Muscle of leg (tissue), 16 donors: ENCODE results near the gene SLC16A8. TPM values are rescaled to one million over a fixed set of nuclear protein-coding genes. Genes with fewer than 3 reads are reported as not detected.

Source experiments
- DNase-seq: peaks from one replicate; pipeline ENCODE4 v3.0.0; 2013
- H3K27ac ChIP-seq: one replicate; pipeline ENCODE4 v1.5.1; 2013; ENCODE audit warnings: mild to moderate bottlenecking, low read length, control low read depth
- H3K27me3 ChIP-seq: one replicate; pipeline ENCODE4 v1.6.1; 2013; ENCODE audit warnings: low read length; ENCODE audit not compliant: control insufficient read depth, insufficient read depth
- H3K36me3 ChIP-seq: one replicate; pipeline ENCODE4 v1.6.1; 2013; ENCODE audit warnings: low read length; ENCODE audit not compliant: control insufficient read depth, insufficient read depth
- H3K4me1 ChIP-seq: one replicate; pipeline ENCODE4 v1.6.1; 2013; ENCODE audit warnings: low read length; ENCODE audit not compliant: control insufficient read depth, insufficient read depth
- H3K4me3 ChIP-seq: one replicate; pipeline ENCODE4 v1.5.1; 2013; ENCODE audit warnings: low read length, control low read depth
- H3K9me3 ChIP-seq: replicated peaks from 2 replicates; pipeline ENCODE4 v1.6.1; 2013; ENCODE audit warnings: low read depth, low read length; ENCODE audit not compliant: control insufficient read depth
- WGBS: methylation state at CpG from one replicate; pipeline ENCODE4 v1.1.5; 2013; ENCODE audit warnings: missing lambda C conversion rate; ENCODE audit not compliant: insufficient coverage; 5-methylcytosine and 5-hydroxymethylcytosine counted together
- long read RNA-seq, 11 donors: transcript quantifications; one replicate each; lab custom pipeline, GENCODE V29; 2026
- polyA plus RNA-seq, 8 donors: library from polyadenylated mRNA; unstranded; fragments of 120-200 nt; gene quantifications; one replicate each; pipeline versions ENCODE4 v1.2.1 to v1.2.3, GENCODE V29; 2013; ENCODE audit warnings: inconsistent platforms in 1 of 8, low replicate concordance in 1 of 8; ENCODE audit not compliant: insufficient read length in 8 of 8, insufficient read depth in 1 of 8
- total RNA-seq: library from RNA; stranded (reverse); fragments of 120-200 nt; gene quantifications from one replicate; pipeline ENCODE4 v1.2.4, GENCODE V29; 2013

Gene SLC16A8
- total RNA-seq = 2.4 TPM
- polyA plus RNA-seq = 1 to 10 TPM; 1.0 to 3.4 (median 2.2) TPM
- long read RNA-seq, donor 1 = 0 reads
- long read RNA-seq, donor 2 = 0 reads
- long read RNA-seq, donor 3 = 0 reads
- long read RNA-seq, donor 4 = 0 reads
- long read RNA-seq, donor 5 = 0 reads
- long read RNA-seq, donor 6 = 0 reads
- long read RNA-seq, donor 7 = 0 reads
- long read RNA-seq, donor 8 = 0 reads
- long read RNA-seq, donor 9 = 0 reads
- long read RNA-seq, donor 10 = 0 reads
- long read RNA-seq, donor 11 = 0 reads

GRCh38 chr22:38083931-38084631 is at the start of gene SLC16A8:
TSS of gene SLC16A8 (minus strand) at chr22:38084184. CDS start at chr22:38082873, 1,311 bp downstream.
- H3K27ac ChIP-seq = no peak within 1 kb of the TSS
- H3K36me3 ChIP-seq = peaks cover 11% of the 10 kb centered on the region
- H3K4me1 ChIP-seq = peaks cover 18% of the 10 kb centered on the region
- DNase-seq = no peak
- no peaks in the 10 kb centered on the region for H3K9me3 ChIP-seq
- 70% methylated on average over 4 of the region's 16 CpGs for WGBS
- H3K4me3 ChIP-seq = no peak within 1 kb of the TSS
- H3K27me3 ChIP-seq = peaks cover 51% of the 10 kb centered on the region

GRCh38 chr22:38133331-38133730 is 49.3 kb upstream of the SLC16A8 start:
- peaks cover 33% of the 10 kb centered on the region for H3K36me3 ChIP-seq
- H3K27ac ChIP-seq = no peak overlapping the region
- H3K27me3 ChIP-seq = no peaks in the 10 kb centered on the region
- no peak overlapping the region for H3K4me3 ChIP-seq
- no CpG with 5 or more reads among the region's 4 CpGs for WGBS
- H3K9me3 ChIP-seq = no peaks in the 10 kb centered on the region
- no peaks in the 10 kb centered on the region for H3K4me1 ChIP-seq
- DNase-seq = no peak

GRCh38 chr22:38132794-38133193 is 48.8 kb upstream of the SLC16A8 start:
- no peaks in the 10 kb centered on the region for H3K4me1 ChIP-seq
- no peaks in the 10 kb centered on the region for H3K27me3 ChIP-seq
- DNase-seq = no peak
- no peak overlapping the region for H3K4me3 ChIP-seq
- WGBS = 90% methylated on average over 27 of the region's 28 CpGs
- no peak overlapping the region for H3K27ac ChIP-seq
- H3K9me3 ChIP-seq = no peaks in the 10 kb centered on the region
- peaks cover 29% of the 10 kb centered on the region for H3K36me3 ChIP-seq

- WGBS = 92% methylated on average over 2 of the region's 7 CpGs
- no peak overlapping the region for H3K27ac ChIP-seq
- DNase-seq = no peak
- no peak overlapping the region for H3K4me3 ChIP-seq
- peaks cover 29% of the 10 kb centered on the region for H3K36me3 ChIP-seq
- H3K4me1 ChIP-seq = no peaks in the 10 kb centered on the region
- no peaks in the 10 kb centered on the region for H3K9me3 ChIP-seq
- no peaks in the 10 kb centered on the region for H3K27me3 ChIP-seq
Measured at GRCh38 chr22:38132136-38132535, 48.2 kb upstream of the SLC16A8 start.

- DNase-seq = no peak
Measured at GRCh38 chr22:38131399-38131798, 47.4 kb upstream of the SLC16A8 start.

GRCh38 chr22:38129856-38130255 is 45.9 kb upstream of the SLC16A8 start:
- H3K36me3 ChIP-seq = peaks cover 27% of the 10 kb centered on the region
- peaks cover 3% of the 10 kb centered on the region for H3K4me1 ChIP-seq
- no peak overlapping the region for H3K27ac ChIP-seq
- no peaks in the 10 kb centered on the region for H3K27me3 ChIP-seq
- 78% methylated on average over 6 of the region's 9 CpGs for WGBS
- no peak for DNase-seq
- no peak overlapping the region for H3K4me3 ChIP-seq
- no peaks in the 10 kb centered on the region for H3K9me3 ChIP-seq

More at GRCh38 chr22:38131399-38131798, 47.4 kb upstream of the SLC16A8 start:
- H3K36me3 ChIP-seq = peaks cover 31% of the 10 kb centered on the region
- H3K27me3 ChIP-seq = no peaks in the 10 kb centered on the region
- H3K27ac ChIP-seq = no peak overlapping the region
- no peak overlapping the region for H3K4me3 ChIP-seq
- no peaks in the 10 kb centered on the region for H3K9me3 ChIP-seq
- H3K4me1 ChIP-seq = no peaks in the 10 kb centered on the region
- 54% methylated on average over 2 of the region's 2 CpGs for WGBS

GRCh38 chr22:38129021-38129420 is 45.0 kb upstream of the SLC16A8 start:
- Histone ChIP-seq H3K27me3 (no peaks in the 10 kb centered on the region), H3K4me1 (peaks cover 3% of the 10 kb centered on the region), H3K9me3 (no peaks in the 10 kb centered on the region), H3K4me3 (no peak overlapping the region), H3K27ac (no peak overlapping the region), H3K36me3 (peaks cover 24% of the 10 kb centered on the region)
- DNase-seq = no peak
- 86% methylated on average over 7 of the region's 10 CpGs for WGBS

GRCh38 chr22:38127869-38128268 is 43.9 kb upstream of the SLC16A8 start:
- DNase-seq = no peak
- Histone ChIP-seq H3K36me3 (peaks cover 21% of the 10 kb centered on the region), H3K4me3 (no peak overlapping the region), H3K27ac (no peak overlapping the region), H3K27me3 (no peaks in the 10 kb centered on the region), H3K4me1 (peaks cover 3% of the 10 kb centered on the region), H3K9me3 (no peaks in the 10 kb centered on the region)
- WGBS = 78% methylated on average over 9 of the region's 9 CpGs

- H3K4me3 ChIP-seq = no peak overlapping the region
- H3K9me3 ChIP-seq = no peaks in the 10 kb centered on the region
- no peaks in the 10 kb centered on the region for H3K27me3 ChIP-seq
- peaks cover 3% of the 10 kb centered on the region for H3K4me1 ChIP-seq
- H3K27ac ChIP-seq = no peak overlapping the region
- WGBS = 82% methylated on average over 20 of the region's 23 CpGs
- peaks cover 13% of the 10 kb centered on the region for H3K36me3 ChIP-seq
- DNase-seq = no peak
Measured at GRCh38 chr22:38126928-38127668, 43.1 kb upstream of the SLC16A8 start.

GRCh38 chr22:38125751-38126201 is 41.8 kb upstream of the SLC16A8 start:
- no peak overlapping the region for H3K27ac ChIP-seq
- H3K27me3 ChIP-seq = no peaks in the 10 kb centered on the region
- no peak overlapping the region for H3K4me3 ChIP-seq
- no peaks in the 10 kb centered on the region for H3K9me3 ChIP-seq
- DNase-seq = no peak
- H3K4me1 ChIP-seq = peaks cover 3% of the 10 kb centered on the region
- H3K36me3 ChIP-seq = peaks cover 13% of the 10 kb centered on the region
- 68% methylated on average over 8 of the region's 11 CpGs for WGBS
